ENCODE data around the gene CCND1. TPM values are rescaled to one million over a fixed set of nuclear protein-coding genes. Genes with fewer than 3 reads are reported as not detected.

Gene CCND1
- total RNA-seq, 1 donor from 2014 or later = 10.5 TPM

DNA sequence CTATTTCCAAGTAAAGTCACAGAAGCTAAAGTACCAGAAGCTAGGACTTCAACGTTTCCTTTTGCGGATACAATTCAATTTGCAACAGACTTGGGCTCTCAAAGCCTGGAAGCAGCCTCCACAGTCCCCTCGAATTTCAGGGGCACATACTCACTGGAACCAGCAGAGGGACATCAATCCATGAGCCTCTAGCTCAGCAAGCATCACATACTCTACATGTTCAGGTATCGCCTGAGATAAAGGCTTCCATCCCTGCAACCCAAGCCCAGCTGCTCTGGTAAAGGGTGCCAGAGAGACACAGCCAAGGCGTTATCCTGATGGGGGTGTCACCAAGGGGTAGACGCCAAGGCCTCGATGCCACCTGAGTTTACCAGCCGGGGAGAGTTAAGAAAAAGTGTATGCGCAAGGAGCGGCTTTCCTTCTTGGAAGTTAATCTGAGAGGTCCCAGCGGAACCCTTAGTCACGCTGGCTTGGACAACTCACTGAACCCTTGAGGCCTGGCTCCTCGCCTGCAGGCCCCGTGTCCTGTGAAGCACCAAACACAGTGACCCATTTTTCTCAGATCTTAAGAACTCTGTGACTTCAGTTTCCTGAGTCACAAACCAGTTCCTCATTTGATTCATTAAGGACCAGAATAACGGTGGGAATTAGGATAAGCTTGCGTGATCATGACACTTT, 21.2 kb downstream of the CCND1 start:
- Mint-ChIP-seq H3K4me1 (no peaks in the 10 kb centered on the region), H3K4me3 (no peak overlapping the region), H3K27ac (no peak overlapping the region), H3K9me3 (no peaks in the 10 kb centered on the region), H3K36me3 (ENCODE audit: low read depth) (peaks cover 41% of the 10 kb centered on the region), H3K27me3 (no peaks in the 10 kb centered on the region)
- ChIA-PET CTCF (interaction anchor here (1.0 kb wide), 1 partner anchor 8 kb away, joined by 3 read pairs; no protein-coding TSS in a partner anchor), POLR2A (interaction anchor here (1.2 kb wide), 1 partner anchor 12 kb away, joined by 3 read pairs; the partner anchor contains the start of gene LTO1)
- DNase-seq (no peak), ATAC-seq (ENCODE audit: low read depth) (no peak)
- intact Hi-C loops (cut with micrococcal nuclease) = no loop called here
- TF ChIP-seq, protein P1, sequence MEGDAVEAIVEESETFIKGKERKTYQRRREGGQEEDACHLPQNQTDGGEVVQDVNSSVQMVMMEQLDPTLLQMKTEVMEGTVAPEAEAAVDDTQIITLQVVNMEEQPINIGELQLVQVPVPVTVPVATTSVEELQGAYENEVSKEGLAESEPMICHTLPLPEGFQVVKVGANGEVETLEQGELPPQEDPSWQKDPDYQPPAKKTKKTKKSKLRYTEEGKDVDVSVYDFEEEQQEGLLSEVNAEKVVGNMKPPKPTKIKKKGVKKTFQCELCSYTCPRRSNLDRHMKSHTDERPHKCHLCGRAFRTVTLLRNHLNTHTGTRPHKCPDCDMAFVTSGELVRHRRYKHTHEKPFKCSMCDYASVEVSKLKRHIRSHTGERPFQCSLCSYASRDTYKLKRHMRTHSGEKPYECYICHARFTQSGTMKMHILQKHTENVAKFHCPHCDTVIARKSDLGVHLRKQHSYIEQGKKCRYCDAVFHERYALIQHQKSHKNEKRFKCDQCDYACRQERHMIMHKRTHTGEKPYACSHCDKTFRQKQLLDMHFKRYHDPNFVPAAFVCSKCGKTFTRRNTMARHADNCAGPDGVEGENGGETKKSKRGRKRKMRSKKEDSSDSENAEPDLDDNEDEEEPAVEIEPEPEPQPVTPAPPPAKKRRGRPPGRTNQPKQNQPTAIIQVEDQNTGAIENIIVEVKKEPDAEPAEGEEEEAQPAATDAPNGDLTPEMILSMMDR (IDR thresholded peaks at IDR 0.05) = no peak

DNA sequence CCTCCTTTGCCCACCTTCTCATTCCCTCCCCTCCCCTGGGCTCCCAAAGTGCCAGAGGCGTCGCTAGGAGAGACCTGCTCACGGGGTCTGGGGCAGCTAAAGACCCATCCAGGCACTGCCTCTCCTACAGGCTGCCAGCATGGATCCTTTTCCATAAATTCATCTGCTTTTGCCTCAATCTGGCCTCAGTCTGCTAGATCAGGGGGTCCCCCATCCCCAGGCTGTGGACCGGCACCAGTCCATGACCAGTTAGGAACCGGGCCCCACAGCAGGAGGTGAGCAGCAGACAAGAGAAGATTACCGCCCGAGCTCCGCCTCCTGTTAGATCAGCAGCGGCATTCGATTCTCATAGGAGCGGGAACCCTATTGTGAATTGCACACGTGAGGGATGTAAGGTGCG, 21.9 kb downstream of the CCND1 start:
- intact Hi-C loops (cut with micrococcal nuclease) = no loop called here
- DNase-seq (no peak), ATAC-seq (ENCODE audit: low read depth) (no peak)
- Mint-ChIP-seq H3K4me3 (no peak overlapping the region), H3K9me3 (no peaks in the 10 kb centered on the region), H3K27ac (no peak overlapping the region), H3K4me1 (no peaks in the 10 kb centered on the region), H3K27me3 (no peaks in the 10 kb centered on the region), H3K36me3 (ENCODE audit: low read depth) (peaks cover 48% of the 10 kb centered on the region)
- TF ChIP-seq, protein P1 (IDR thresholded peaks at IDR 0.05) = no peak
- CTCF ChIA-PET = no interaction called here
- POLR2A ChIA-PET = interaction anchor here (1.2 kb wide), 1 partner anchor 12 kb away, joined by 3 read pairs; the partner anchor contains the start of gene LTO1

DNA sequence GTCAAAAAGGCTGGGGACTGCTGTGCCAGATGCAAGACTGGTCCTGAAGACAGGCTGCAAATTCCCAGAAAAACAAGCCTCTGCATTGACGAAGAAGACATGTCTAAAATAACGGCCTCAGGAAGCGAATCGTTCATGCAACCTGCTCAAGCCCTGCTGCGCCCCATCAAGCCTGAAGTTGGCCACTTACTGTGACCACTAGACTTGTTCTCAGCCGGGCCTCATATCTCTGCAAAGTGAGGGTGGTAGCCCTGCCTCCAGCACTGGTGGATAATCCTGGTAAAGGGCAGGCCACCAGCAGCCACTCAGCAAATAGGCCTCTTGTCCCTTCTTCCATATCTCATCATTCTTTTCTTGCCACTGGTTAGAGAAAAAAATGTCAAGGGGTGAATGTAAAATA, 22.4 kb downstream of the CCND1 start:
- Mint-ChIP-seq H3K27me3 (no peaks in the 10 kb centered on the region), H3K4me3 (no peak overlapping the region), H3K9me3 (no peaks in the 10 kb centered on the region), H3K36me3 (ENCODE audit: low read depth) (peaks cover 51% of the 10 kb centered on the region), H3K4me1 (no peaks in the 10 kb centered on the region), H3K27ac (no peak overlapping the region)
- POLR2A ChIA-PET = interaction anchor here (1.2 kb wide), 1 partner anchor 11 kb away, joined by 3 read pairs; the partner anchor contains the start of gene LTO1
- TF ChIP-seq, protein P1 (IDR thresholded peaks at IDR 0.05) = no peak
- CTCF ChIA-PET = no interaction called here
- ATAC-seq (ENCODE audit: low read depth) (no peak), DNase-seq (no peak)
- intact Hi-C loops (cut with micrococcal nuclease) = no loop called here

DNA sequence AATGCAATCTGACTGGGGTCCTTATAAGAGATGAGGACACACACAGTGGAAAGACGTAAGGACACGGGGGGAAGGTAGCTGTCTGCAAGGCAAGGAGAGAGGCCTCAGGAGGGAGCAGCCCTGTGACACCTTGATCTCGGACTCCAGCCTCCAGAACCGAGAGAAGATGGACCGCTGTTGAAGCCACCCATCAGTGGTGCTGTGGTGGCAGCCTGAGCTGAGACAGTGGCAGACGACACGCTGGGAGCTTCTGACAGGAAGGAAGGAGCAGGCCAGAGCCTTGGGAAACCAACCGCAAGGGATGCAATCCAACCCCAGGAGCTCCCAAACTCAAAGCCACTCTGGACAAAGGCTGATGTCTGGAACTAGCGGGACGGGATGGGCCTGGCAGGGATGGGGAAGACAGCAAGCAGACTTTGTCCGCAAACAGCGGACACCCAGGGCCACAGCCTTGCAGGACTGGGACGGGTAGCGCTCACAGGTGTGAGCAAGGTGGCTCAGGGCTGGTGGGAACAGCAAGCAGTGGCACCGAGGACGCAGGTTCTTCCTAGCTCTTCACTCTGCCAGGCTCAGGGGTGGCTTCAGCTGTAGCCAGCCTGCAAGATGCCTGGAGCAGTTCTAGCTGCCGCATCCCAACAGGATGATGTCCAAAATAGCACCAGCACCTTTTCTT, 23.3 kb downstream of the CCND1 start:
- ChIA-PET CTCF (no interaction called here), POLR2A (no interaction called here)
- Mint-ChIP-seq H3K9me3 (no peaks in the 10 kb centered on the region), H3K36me3 (ENCODE audit: low read depth) (peaks cover 55% of the 10 kb centered on the region), H3K4me3 (no peak overlapping the region), H3K4me1 (no peaks in the 10 kb centered on the region), H3K27ac (no peak overlapping the region), H3K27me3 (no peaks in the 10 kb centered on the region)
- ATAC-seq (ENCODE audit: low read depth) (no peak), DNase-seq (no peak)
- intact Hi-C loops (cut with micrococcal nuclease) = no loop called here
- TF ChIP-seq, protein P1 (IDR thresholded peaks at IDR 0.05) = no peak

- Mint-ChIP-seq H3K4me1 (no peaks in the 10 kb centered on the region), H3K36me3 (ENCODE audit: low read depth) (peaks cover 62% of the 10 kb centered on the region), H3K4me3 (no peak overlapping the region), H3K9me3 (no peaks in the 10 kb centered on the region), H3K27me3 (no peaks in the 10 kb centered on the region), H3K27ac (no peak overlapping the region)
- DNase-seq (no peak), ATAC-seq (ENCODE audit: low read depth) (no peak)
- intact Hi-C loops (cut with micrococcal nuclease) = no loop called here
- CTCF ChIA-PET = no interaction called here
- POLR2A ChIA-PET = no interaction called here
- TF ChIP-seq, protein P1 (IDR thresholded peaks at IDR 0.05) = no peak
Observed at GRCh38 chr11:69664901-69665300, 23.9 kb downstream of the CCND1 start.

All from activated B cell treated with CpG ODN at 0.5 μM for 24 hours (primary cell).